Activated CD8-positive, alpha-beta memory T cell treated with anti-CD3 and anti-CD28 coated beads for 1 hour (primary cell): Measurements from ENCODE around the gene HTR4.

Experiments used
- DNase-seq, 2 donors: peaks; one replicate each; pipeline ENCODE4 v3.0.0-alpha.2; 2020; ENCODE audit warnings: low read depth in 1 of 2; ENCODE audit errors: extremely low read depth in 1 of 2

HTR4 gene

DNA sequence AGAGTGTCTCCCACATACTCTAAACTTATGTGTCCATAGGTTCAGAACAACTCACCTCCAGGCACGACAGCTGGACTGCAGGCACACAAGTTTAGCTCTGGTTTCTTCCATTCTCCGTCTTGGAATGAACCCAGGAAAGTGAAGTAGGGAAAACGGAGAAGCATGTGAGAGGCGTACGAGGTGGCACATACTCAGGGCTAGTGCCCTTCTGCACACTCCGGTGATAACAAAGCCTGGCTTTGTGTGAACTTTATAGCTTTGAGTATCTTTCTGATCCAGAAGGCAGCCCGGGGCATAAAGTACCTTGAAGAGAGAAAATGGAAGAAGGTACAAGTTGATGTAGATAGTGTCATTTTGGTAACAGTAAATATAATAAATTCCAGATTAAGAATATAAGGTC lies 11.1 kb upstream of the HTR4 start:
- no peak for DNase-seq

DNA sequence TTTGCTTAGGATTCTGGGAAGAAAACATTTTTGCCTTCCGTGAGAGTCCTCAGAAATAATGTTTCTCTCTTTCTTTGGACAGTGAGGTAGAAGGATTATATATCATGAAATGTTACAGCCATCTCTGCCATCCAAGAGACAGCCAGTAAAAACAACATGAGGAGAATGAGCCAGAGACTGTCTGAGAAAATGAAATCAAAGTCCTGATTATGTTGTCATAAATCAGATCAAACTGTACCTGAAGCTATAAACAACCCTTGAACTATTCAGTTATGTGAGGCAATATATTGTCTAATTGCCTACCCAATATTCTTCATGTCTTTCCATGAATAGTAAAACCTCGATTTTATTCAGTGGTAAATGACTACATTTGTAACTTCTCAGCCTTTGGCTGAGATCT lies 9.2 kb upstream of the HTR4 start:
- DNase-seq: no peak

DNA sequence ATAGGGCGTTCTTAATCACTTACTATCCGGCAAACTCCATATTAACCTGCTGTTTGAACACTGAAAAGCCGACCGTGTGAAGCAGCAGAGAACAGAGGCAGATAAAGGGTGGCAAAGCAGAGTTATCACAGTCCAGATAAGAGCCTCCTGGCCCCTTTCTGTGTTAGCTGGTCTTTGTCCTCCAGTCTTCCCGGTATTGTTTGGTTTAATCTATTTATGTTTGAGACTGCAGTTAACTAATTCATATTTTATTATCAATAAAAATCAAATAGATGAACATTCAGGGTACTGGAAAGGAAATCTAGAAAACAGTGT lies 6.0 kb upstream of the HTR4 start:
- no peak for DNase-seq

DNA sequence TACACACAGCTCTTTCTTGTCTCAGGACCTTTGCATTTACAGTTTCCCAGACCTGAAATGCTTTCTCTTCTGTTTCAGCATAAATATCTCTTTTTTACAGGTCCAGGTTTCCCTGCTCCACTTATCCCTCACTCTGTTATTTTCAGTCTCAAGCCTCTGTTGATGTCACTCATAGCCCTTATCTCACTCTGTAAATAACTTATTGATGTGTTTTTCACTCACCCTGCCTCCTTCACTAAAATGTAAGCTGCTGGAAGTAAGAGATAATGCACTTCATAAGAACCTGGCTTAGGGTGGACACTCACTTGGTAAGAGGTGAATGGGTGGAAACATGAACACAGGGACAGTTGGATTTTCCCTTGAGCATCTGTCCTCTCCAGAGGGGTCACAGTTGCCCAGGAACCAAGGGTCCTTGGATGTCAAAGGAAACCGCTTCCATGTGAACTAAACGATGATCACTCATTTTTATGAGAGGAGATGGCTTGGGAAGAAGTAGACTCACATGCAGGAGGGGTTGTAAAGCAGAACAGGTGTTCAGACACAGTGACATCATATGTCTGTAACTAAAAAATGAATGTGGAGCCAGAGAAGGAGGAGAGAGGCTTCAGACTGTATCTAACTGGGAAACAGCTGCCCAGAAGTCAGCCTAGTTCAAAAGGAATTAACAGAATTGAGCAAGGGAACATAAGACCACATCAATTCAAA lies 5.5 kb upstream of the HTR4 start:
- DNase-seq: no peak

GRCh38 chr5:148653291-148653835 lies 964 bp downstream of the HTR4 start:
- DNase-seq: no peak

GRCh38 chr5:148651528-148651927 lies 2.8 kb downstream of the HTR4 start:
- no peak for DNase-seq

GRCh38 chr5:148645527-148645926 lies 8.8 kb downstream of the HTR4 start:
- DNase-seq: no peak

- DNase-seq: no peak
These were observed 12.6 kb downstream of the HTR4 start for GRCh38 chr5:148641735-148642134.

GRCh38 chr5:148640471-148640870 lies 13.9 kb downstream of the HTR4 start:
- DNase-seq: no peak

- DNase-seq: no peak
These were observed 15.2 kb downstream of the HTR4 start for GRCh38 chr5:148639081-148639480.

- DNase-seq: no peak
These were observed 18.0 kb downstream of the HTR4 start for GRCh38 chr5:148636353-148636752.

DNA sequence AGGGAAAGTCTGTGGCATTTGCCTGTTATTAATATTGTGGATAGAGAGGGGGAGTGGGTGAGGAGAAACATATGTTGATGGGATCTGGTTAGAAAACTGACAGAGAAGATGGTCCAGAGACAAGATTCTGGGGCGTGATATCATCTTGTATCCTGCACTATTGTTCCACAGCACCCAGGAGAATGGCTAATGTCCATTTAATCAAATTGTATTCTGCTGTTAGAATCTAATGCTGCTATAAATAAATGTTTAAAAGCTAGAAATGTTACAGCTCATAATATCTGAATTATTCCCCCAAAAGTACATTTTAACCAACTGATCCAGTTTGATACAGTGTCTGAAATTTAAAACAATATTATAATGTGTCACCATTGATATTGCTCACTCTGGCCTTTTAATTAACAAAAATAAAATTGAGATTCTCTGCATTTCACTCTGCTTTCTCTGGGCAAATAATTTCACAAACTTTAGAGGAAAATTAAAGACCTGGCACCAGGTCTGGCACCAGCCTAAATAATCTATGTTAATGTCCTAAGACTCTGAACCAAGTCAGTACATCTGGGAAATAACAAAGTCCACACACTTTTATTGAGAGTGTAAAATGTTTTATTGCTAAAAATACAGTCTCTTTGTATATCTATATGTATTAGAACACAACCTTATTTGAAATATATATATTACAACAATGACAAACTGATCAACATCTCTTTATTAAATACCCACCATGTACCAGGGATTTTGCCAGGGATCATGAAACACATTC lies 18.8 kb downstream of the HTR4 start:
- no peak for DNase-seq

DNA sequence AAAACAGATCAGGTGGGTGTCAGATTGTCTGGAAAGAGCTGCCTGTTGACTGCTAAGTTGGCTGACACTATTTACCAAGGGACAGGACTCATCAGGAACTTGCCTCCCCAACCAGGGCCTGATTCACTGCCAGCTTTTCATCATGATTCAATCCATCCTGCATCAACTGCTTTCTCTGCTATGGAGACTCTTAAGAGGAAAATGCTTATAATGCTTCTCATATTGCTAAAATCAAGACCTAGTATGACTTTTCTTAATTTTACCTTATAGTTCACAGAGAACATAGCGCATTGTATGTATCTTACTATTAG lies 21.3 kb downstream of the HTR4 start:
- DNase-seq: no peak

DNA sequence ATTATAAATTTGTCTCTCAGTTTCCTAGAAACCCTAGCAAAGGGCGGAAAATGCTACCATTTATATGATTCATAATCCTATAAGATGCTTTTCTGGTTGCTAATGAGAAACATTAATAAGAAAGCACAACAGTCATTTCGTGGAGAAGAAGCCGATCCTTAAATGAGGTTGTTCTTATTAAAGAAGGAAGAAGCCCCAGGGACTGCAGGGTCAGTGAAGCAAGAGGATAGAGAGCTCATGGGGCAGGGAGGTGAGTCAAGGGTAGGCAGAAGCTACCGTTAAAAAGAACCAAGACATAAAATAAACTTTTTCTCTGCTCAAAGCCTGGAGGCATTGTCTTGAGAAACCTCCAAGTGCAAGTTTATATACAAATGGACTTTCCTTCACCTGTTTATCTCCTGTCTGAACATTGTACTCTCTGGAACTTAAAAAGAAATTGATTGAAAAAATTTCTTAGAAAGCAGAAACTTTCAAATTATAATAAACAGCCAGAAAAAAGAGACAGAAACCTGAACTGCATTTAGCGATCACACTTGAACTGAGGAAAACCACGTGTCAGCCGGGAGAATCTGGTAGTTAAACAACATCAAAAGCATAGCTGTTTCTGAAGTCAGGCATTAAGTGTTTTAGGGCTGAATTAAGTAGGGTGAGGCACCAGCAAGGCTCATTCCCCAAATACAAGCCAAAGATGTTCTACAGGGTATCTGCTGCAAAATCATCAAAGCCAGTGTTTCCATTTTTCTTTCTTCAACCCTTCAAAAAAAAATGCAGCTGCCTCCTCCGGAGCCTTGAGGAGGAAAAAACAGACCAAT lies 21.9 kb downstream of the HTR4 start:
- no peak for DNase-seq

GRCh38 chr5:148626986-148627385 lies 27.3 kb downstream of the HTR4 start:
- no peak for DNase-seq

DNA sequence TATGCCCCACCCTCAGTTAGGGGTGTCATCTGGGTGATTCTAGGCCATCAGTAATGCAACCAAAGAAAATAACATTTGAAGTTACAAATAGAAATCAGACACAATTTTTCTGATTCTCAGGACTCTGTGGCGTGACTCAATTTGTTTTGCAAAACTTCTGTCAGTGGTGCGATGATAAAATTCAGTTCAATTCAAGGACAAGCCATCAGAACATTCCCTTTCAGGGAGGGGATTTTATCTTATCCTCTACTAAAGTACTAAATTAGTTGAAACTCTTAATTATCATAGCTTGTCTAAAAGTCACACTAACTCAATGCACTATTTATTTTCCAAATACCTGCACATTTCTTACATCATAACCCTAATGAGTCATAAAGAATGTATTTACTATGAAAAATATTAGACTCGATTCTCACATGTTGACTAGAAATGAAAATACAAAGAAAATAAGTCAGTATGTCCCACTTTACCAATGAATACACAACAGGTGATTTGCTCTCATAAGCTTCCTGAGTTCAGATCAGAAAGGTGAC lies 28.2 kb downstream of the HTR4 start:
- no peak for DNase-seq

- DNase-seq: no peak
These were observed 29.1 kb downstream of the HTR4 start for GRCh38 chr5:148625250-148625649.

DNA sequence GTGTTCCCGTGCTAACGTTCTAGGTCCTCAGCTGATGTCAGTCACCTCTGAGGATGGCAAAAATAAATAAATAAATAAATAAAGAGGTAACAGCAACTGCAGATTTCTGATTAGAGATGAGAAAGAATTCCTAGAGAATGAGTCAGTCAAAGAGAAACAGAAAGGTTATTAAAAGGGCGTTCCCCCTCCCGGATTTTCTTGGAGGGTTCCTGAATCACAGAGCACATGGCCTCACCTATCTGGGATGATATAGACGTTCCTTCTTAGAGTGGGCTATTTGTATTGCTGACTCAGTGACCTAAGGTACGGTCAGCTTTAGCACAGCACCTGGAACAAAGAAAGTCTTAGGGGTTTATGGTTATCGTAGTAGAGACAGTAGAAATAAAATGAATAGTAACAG lies 30.6 kb downstream of the HTR4 start:
- no peak for DNase-seq

GRCh38 chr5:148623101-148623500 lies 31.2 kb downstream of the HTR4 start:
- no peak for DNase-seq

GRCh38 chr5:148620696-148621095 lies 33.6 kb downstream of the HTR4 start:
- no peak for DNase-seq

DNA sequence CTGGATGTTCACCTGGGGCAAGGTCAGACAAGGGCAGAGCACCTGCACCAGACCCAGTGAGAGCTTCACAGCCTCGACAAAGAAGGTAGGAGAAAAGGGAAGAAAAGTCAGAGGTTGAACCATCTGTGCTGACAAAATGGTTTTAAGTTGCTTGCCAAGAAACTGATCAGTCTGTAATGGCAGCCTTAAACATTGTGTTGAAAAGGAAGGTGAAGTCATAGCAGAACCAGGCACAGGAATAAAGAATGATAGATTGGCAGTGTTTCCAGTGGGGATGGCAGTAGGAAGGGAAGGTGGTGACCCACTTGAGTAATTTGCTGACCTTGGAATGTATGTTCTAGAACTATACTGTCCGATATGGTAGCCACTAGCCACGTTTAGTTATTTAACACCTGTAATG lies 34.2 kb downstream of the HTR4 start:
- no peak for DNase-seq

- no peak for DNase-seq
These were observed 34.8 kb downstream of the HTR4 start for GRCh38 chr5:148619484-148619883.
